ENCODE measurements around the gene PPP2R1B.

Gene PPP2R1B

DNA sequence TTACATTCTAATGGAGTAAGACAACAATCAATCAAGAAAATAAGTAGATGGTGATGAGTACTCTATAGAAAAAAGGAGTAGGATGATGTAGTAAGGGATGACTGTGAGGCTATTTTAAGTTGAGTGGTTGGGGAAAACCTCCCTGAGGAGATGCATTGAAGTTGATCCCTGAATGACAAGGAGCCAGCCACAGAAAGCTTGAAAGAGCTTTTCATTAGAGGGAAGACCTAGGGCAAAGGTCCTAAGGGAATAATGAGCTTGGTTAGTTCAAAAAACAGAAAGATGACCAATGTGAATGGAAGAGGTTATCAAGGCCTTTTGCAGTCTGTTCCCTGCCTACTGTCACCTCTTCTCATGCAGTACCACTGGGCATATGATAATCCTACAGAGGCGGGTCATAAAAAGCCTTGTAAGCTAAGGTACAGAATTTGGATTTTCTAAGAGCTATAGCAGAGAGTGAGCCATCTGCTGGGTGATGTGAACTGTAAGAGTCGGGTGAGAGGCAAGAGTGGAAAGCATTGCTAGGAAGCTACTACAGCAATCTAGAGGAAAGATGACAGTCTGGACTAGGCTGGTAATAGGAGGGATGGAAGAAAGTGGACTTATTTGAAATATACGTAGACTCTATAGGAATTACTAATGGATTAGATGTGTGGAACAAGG lies 3.1 kb downstream of the PPP2R1B start:
- Mint-ChIP-seq H3K27me3 (ENCODE audit: low read depth) (no peaks in the 10 kb centered on the region), H3K27ac (peak overlapping the region in 1 of 3 experiments; percentile 16), H3K4me1 (peaks cover 33% of the 10 kb centered on the region), H3K9me3 (no peaks in the 10 kb centered on the region), H3K4me3 (peak overlapping the region; percentile 46 to 66 (median 54)), H3K36me3 (ENCODE audit: low read depth) (peaks cover 51% of the 10 kb centered on the region)
- TF ChIP-seq, protein P1, sequence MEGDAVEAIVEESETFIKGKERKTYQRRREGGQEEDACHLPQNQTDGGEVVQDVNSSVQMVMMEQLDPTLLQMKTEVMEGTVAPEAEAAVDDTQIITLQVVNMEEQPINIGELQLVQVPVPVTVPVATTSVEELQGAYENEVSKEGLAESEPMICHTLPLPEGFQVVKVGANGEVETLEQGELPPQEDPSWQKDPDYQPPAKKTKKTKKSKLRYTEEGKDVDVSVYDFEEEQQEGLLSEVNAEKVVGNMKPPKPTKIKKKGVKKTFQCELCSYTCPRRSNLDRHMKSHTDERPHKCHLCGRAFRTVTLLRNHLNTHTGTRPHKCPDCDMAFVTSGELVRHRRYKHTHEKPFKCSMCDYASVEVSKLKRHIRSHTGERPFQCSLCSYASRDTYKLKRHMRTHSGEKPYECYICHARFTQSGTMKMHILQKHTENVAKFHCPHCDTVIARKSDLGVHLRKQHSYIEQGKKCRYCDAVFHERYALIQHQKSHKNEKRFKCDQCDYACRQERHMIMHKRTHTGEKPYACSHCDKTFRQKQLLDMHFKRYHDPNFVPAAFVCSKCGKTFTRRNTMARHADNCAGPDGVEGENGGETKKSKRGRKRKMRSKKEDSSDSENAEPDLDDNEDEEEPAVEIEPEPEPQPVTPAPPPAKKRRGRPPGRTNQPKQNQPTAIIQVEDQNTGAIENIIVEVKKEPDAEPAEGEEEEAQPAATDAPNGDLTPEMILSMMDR (IDR thresholded peaks at IDR 0.05; ENCODE audit: unreplicated experiment in 3 of 3): no peak

DNA sequence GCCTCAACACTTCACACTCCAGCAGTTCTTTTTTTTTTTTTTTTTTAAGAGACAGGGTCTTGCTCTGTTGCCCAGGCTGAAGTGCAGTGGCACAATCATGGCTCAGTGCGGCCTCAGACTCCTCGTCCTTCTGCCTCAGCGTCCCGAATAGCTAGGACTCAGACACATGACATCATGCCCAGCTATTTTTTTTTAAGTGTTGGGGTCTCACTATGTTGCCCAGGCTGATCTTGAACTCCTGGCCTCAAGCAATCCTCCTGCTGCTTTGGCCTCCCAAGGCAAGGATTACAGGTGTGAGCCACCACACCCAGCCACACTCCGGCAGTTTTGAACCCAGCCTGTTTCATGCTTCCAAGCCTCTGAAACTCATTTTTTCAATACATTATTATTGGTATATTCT lies 3.7 kb downstream of the PPP2R1B start:
- peaks cover 33% of the 10 kb centered on the region for H3K4me1 Mint-ChIP-seq
- H3K9me3 Mint-ChIP-seq: no peaks in the 10 kb centered on the region

DNA sequence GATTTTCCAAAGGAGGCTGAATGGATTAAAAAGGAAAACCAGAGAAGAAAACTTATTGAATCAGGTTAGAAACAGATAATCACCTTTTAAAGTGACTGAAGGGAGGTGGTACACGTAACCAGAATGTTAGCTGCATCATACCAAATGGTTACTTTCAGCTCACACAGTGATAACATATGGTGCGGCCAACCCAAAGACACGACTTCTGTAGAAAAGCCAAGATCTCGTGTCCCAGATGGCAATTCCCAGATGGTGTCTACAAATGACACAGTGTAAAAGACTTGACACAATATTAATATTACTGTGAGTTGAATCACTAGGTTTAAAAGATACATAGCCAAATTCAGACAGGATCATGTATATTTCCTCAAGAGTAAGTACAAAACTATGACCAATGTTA lies 5.2 kb downstream of the PPP2R1B start:
- TF ChIP-seq, protein P1 (IDR thresholded peaks at IDR 0.05; ENCODE audit: unreplicated experiment in 3 of 3): no peak
- peaks cover 62% of the 10 kb centered on the region for H3K36me3 Mint-ChIP-seq (ENCODE audit: low read depth)
- no peaks in the 10 kb centered on the region for H3K9me3 Mint-ChIP-seq
- no peak overlapping the region for H3K27ac Mint-ChIP-seq
- H3K4me1 Mint-ChIP-seq: peaks cover 27% of the 10 kb centered on the region
- H3K27me3 Mint-ChIP-seq (ENCODE audit: low read depth): no peaks in the 10 kb centered on the region
- H3K4me3 Mint-ChIP-seq: no peak overlapping the region

More for the DNA sequence above, 3.7 kb downstream of the PPP2R1B start:
- TF ChIP-seq, protein P1 (IDR thresholded peaks at IDR 0.05; ENCODE audit: unreplicated experiment in 3 of 3): no peak
- Mint-ChIP-seq H3K36me3 (ENCODE audit: low read depth) (peaks cover 57% of the 10 kb centered on the region), H3K27ac (no peak overlapping the region), H3K4me3 (peak overlapping the region in 1 of 3 experiments; percentile 66), H3K27me3 (ENCODE audit: low read depth) (no peaks in the 10 kb centered on the region)

DNA sequence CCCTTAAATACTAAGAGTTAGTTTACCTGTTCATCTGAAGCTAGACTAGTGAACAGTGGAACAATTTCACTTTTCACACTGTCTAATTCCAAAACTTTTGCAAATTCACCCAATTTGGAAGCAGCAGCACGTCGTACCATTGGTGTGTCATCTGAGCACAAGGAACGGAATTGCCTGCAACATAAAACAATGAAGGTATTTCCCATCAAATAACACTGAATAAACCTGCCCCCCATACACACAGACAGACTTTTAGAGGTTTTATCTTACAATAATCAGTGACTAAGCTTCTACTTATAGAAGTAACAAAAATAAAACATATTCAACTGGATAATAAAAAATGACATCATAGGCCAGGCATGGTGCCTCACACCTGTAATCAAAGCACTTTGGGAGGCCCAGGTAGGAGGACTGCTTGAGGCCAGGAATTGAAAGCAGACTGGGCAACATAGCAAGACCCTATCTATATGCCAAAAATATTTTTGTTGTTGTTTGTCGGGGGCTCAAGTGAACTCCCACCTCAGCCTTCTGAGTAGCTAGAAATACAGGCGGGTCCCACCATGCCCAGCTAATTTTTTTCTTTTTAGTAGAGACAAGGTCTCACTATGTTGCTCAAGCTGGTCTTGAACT lies 6.3 kb downstream of the PPP2R1B start:
- H3K4me1 Mint-ChIP-seq: peaks cover 23% of the 10 kb centered on the region
- peak overlapping the region in 2 of 3 experiments; percentile 13 to 24 for H3K27ac Mint-ChIP-seq
- H3K36me3 Mint-ChIP-seq (ENCODE audit: low read depth): peaks cover 62% of the 10 kb centered on the region
- TF ChIP-seq, protein P1 (IDR thresholded peaks at IDR 0.05; ENCODE audit: unreplicated experiment in 3 of 3): no peak
- H3K4me3 Mint-ChIP-seq: no peak overlapping the region
- no peaks in the 10 kb centered on the region for H3K27me3 Mint-ChIP-seq (ENCODE audit: low read depth)
- H3K9me3 Mint-ChIP-seq: no peaks in the 10 kb centered on the region

DNA sequence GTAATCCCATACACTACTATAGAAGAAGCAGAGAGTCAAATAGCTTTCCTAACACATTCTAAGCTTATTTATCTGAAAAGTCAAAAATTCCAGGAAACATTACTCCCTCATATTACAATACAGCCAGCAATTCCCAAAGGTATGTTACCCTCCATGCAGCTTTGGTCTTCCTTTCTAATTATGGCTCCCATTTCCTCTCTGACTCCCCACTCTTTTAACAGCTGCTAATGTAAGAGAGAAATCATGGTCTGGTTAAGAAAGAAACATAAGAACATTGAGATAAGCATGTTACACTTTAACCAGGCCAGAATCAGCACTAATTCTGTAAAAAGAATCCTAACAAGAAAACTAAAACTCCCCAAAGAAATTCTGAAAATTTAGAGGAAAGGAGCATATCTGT lies 6.8 kb downstream of the PPP2R1B start:
- Mint-ChIP-seq H3K4me1 (peaks cover 18% of the 10 kb centered on the region), H3K27me3 (ENCODE audit: low read depth) (no peaks in the 10 kb centered on the region), H3K9me3 (no peaks in the 10 kb centered on the region), H3K27ac (peak overlapping the region in 2 of 3 experiments; percentile 13 to 24), H3K36me3 (ENCODE audit: low read depth) (peaks cover 59% of the 10 kb centered on the region), H3K4me3 (no peak overlapping the region)
- TF ChIP-seq, protein P1 (IDR thresholded peaks at IDR 0.05; ENCODE audit: unreplicated experiment in 3 of 3): no peak

All from nephron (organoid).